ENCODE measurements around the gene PHLPP1.

- TF ChIP-seq USF2 (IDR thresholded peaks at IDR 0.05; ENCODE audit: low read depth, low read length) (no peak), FOS (IDR thresholded peaks at IDR 0.05; ENCODE audit: low read depth, low read length) (no peak), POLR2A (IDR thresholded peaks at IDR 0.05; ENCODE audit: low read depth, low read length) (no peak), CTCF (conservative IDR thresholded peaks at IDR 0.05; ENCODE audit: low read depth, low read length) (no peak), MAFK (IDR thresholded peaks at IDR 0.05; ENCODE audit: low read depth, low read length) (no peak), MXI1 (IDR thresholded peaks at IDR 0.05; ENCODE audit: borderline replicate concordance, low read depth, low read length) (no peak)
These were observed 152.2 kb downstream of the PHLPP1 start for GRCh38 chr18:62867534-62867933.

Data from IMR-90 (cell line).